HepG2 (cell line): ENCODE measurements around the gene SMAP2. TPM values are rescaled to one million over a fixed set of nuclear protein-coding genes. Genes with fewer than 3 reads are reported as not detected.
A peak's percentile ranks its signal among the peaks of the same experiment; 100 is the strongest.

ENCODE experiments used
- ATAC-seq: fragments of 200-7000 bp; cut with Tn5 transposase; 3 replicates; pipeline ENCODE4 v1.9.1; 2020; ENCODE audit warnings: mild to moderate bottlenecking, moderate library complexity
- BruUV-seq: library from RNA; stranded (reverse); fragments of 400-500 nt; replicated peaks from 2 replicates; lab custom pipeline; 2021; lab: Mats Ljungman, UMichigan
- CTCF ChIA-PET: fragments of 300-600 bp; formaldehyde crosslinking; extraction: SDS; loops from one replicate; lab custom pipeline; 2021; ENCODE audit warnings: low total read pairs, inconsistent platforms, low intra/inter-chr PET ratio; lab: Yijun Ruan, JAX
- POLR2A ChIA-PET: fragments of 350-600 bp; sonication (Branson Sonifier 250); formaldehyde crosslinking; loops from one replicate; lab custom pipeline; 2020; ENCODE audit warnings: antibody characterized with exemption, inconsistent platforms; lab: Yijun Ruan, JAX
- DNase-seq: peaks from one replicate; pipeline ENCODE4 v3.0.0-alpha.2; 2015; ENCODE audit warnings: low spot score
- FAIRE-seq: peaks from 3 replicates; lab custom pipeline; 2011; peaks lifted over from hg19 to GRCh38; lab: Jason Lieb, UNC
- H2AFZ ChIP-seq: one replicate; pipeline ENCODE4 v1.6.1; 2011; ENCODE audit warnings: low read length, inconsistent platforms
- H3K27ac ChIP-seq: fragments of 300-600 bp; 3 replicates; pipeline ENCODE4 v1.8.0; 2011; ENCODE audit warnings: mixed run types, mild to moderate bottlenecking, mixed read lengths, low read length, inconsistent platforms; ENCODE audit not compliant: insufficient read depth; ENCODE audit errors: extremely low read length
- H3K27me3 ChIP-seq, 2 experiments: fragments of 200-600 bp in 1 of 2; 2 replicates in 1 of 2; 3 replicates in 1 of 2; pipeline versions ENCODE4 v1.6.0 to v1.8.0; 2011; ENCODE audit warnings: low read length in 2 of 2, mild to moderate bottlenecking in 2 of 2, moderate library complexity in 2 of 2, inconsistent platforms in 1 of 2; ENCODE audit not compliant: insufficient read depth in 2 of 2, control insufficient read depth in 1 of 2
- H3K36me3 ChIP-seq, 2 experiments: fragments of 200-600 bp in 1 of 2; replicated peaks in 1 of 2; 2 replicates in 1 of 2; 3 replicates in 1 of 2; pipeline versions ENCODE4 v1.5.1 to v1.8.0; 2011; ENCODE audit warnings: low read length in 2 of 2, inconsistent platforms in 1 of 2; ENCODE audit not compliant: insufficient read depth in 2 of 2, control insufficient read depth in 1 of 2
- H3K4me1 ChIP-seq: 2 replicates; pipeline ENCODE4 v1.5.1; 2012; ENCODE audit warnings: low read length, inconsistent platforms; ENCODE audit not compliant: insufficient read depth
- H3K4me2 ChIP-seq: 2 replicates; pipeline ENCODE4 v1.6.0; 2011; ENCODE audit warnings: low read depth, low read length, inconsistent platforms
- H3K4me3 ChIP-seq, 3 experiments: fragments of 200-600 bp in 1 of 3; sonication (generic), shearing (Covaris generic) in 1 of 3; replicated peaks in 1 of 3; 2 replicates each; pipeline ENCODE4 v1.5.1; 2011 to 2016; ENCODE audit warnings: low read length in 3 of 3, inconsistent platforms in 2 of 3, low read depth in 2 of 3, mild to moderate bottlenecking in 2 of 3, control low read depth in 1 of 3, mixed read lengths in 1 of 3; ENCODE audit not compliant: insufficient read depth in 1 of 3
- H3K79me2 ChIP-seq: one replicate; pipeline ENCODE4 v1.6.1; 2011; ENCODE audit warnings: low read length, inconsistent platforms; ENCODE audit not compliant: insufficient read depth
- H3K9ac ChIP-seq: 2 replicates; pipeline ENCODE4 v1.6.0; 2011; ENCODE audit warnings: mild to moderate bottlenecking, low read depth, low read length, inconsistent platforms; ENCODE audit not compliant: insufficient read depth
- H3K9me3 ChIP-seq: 2 replicates; pipeline ENCODE4 v1.5.1; 2012; ENCODE audit warnings: mild to moderate bottlenecking, low read length
- H4K20me1 ChIP-seq: 2 replicates; pipeline ENCODE4 v1.6.0; 2011; ENCODE audit warnings: inconsistent platforms, mild to moderate bottlenecking, low read length, moderate library complexity; ENCODE audit not compliant: insufficient read depth
- SIN3B ChIP-seq: fragments of 150-350 bp; IDR thresholded peaks from 2 replicates; pipeline ENCODE4 v1.6.1; 2014; ENCODE audit warnings: low read length
- SMC3 ChIP-seq: IDR thresholded peaks from 2 replicates; pipeline ENCODE4 v1.6.1; 2011; ENCODE audit warnings: low read length, improper control_type of control experiment
- STAG1 ChIP-seq: sonication (generic); formaldehyde crosslinking; IDR thresholded peaks from 2 replicates; pipeline ENCODE4 v1.4.0; 2020; ENCODE audit warnings: missing genetic modification reagents
- TFAP4 ChIP-seq: sonication (generic); IDR thresholded peaks from 2 replicates; pipeline ENCODE4 v1.6.1; 2016; ENCODE audit warnings: low read depth, borderline replicate concordance
- ZNF282 ChIP-seq: fragments of 450-650 bp; IDR thresholded peaks from 2 replicates; pipeline ENCODE4 v1.6.1; 2018; ENCODE audit not compliant: partially characterized antibody
- ZNF629 ChIP-seq: sonication (generic); formaldehyde crosslinking; conservative IDR thresholded peaks from 2 replicates; pipeline ENCODE4 v1.5.0; 2020; ENCODE audit warnings: missing genetic modification reagents
- WGBS: methylation state at CpG from one replicate; pipeline ENCODE4 v1.1.6; 2017; ENCODE audit warnings: low lambda C conversion rate; 5-methylcytosine and 5-hydroxymethylcytosine counted together
- in situ Hi-C: cut with HindIII; loops from 2 replicates; pipeline ENCODE4 v1.10.0; 2017; ENCODE audit warnings: low pct_unique_long_range_greater_than_20kb; ENCODE audit not compliant: extremely low pct_ligation_motif_present
- intact Hi-C: fragments of 100-400 bp; cut with micrococcal nuclease; formaldehyde crosslinking; loops from one replicate; pipeline ENCODE4 v1.10.0; 2022; ENCODE audit not compliant: unreplicated experiment
- polyA plus RNA-seq, 8 experiments: library from polyadenylated mRNA; depleted of rRNA in 3 of 8; stranded (reverse) in 7 of 8; unstranded in 1 of 8; fragments of >200 nt; fragmentation: Illumina TruSeq in 4 of 8; extraction: Trizol in 4 of 8; gene quantifications; 2 replicates each; pipeline versions ENCODE4 v1.2.1 to v1.2.3, GENCODE V29; 2011 to 2016; ENCODE audit warnings: low read depth in 4 of 8, missing spikeins in 1 of 8, mixed read lengths in 1 of 8; ENCODE audit not compliant: insufficient read depth in 1 of 8
- total RNA-seq, 5 experiments: library from RNA; depleted of rRNA; stranded (reverse); fragments of >200 nt; fragmentation: Illumina TruSeq; extraction: Trizol; gene quantifications; 2 replicates each; pipeline ENCODE4 v1.2.3, GENCODE V29; 2016; ENCODE audit warnings: low read depth in 1 of 5

SMAP2 gene
- total and polyA plus RNA-seq, 2 of the 13 experiments (the other 11 are each of a cell fraction or from before 2014, with no cell fraction given): 19.0 to 22.3 TPM

- H3K9ac ChIP-seq: no peak overlapping the region
- no peak for FAIRE-seq
- H3K4me2 ChIP-seq: no peak overlapping the region; the same call in 1 of the 2 replicates
- H3K27ac ChIP-seq: no peak overlapping the region
- H3K4me1 ChIP-seq: peaks cover 23% of the 10 kb centered on the region
- WGBS: 5% methylated on average over 2 of the region's 2 CpGs
- ChIA-PET POLR2A (interaction anchor here (0.9 to 1.8 kb wide), 2 partner anchors 10 to 26 kb away, joined by 3 to 8 read pairs; partner anchors contain the start of gene SMAP2), CTCF (no interaction called here)
- H2AFZ ChIP-seq: no peak overlapping the region
- intact Hi-C loops: no loop called here
- H3K36me3 ChIP-seq: no peaks in the 10 kb centered on the region
- TF ChIP-seq SIN3B: no peak
- peak; percentile 37; the same call in 1 of the 2 replicates for TF ChIP-seq TFAP4
- TF ChIP-seq SMC3: peak; percentile 9; the same call in 1 of the 2 replicates
- 0 out of 2 replicates have a peak, but pooled peaks have one; percentile 4 for TF ChIP-seq STAG1
- peak; percentile 83 for ATAC-seq
- peaks cover 0 to 5% of the 10 kb centered on the region in 2 experiments; a peak in 2 of 5 replicates for H3K27me3 ChIP-seq
- H3K9me3 ChIP-seq: no peaks in the 10 kb centered on the region
- no peaks in the 10 kb centered on the region for H4K20me1 ChIP-seq
- H3K4me3 ChIP-seq: no peak overlapping the region
- DNase-seq: no peak
- H3K79me2 ChIP-seq: no peaks in the 10 kb centered on the region
- no TSS peak for BruUV-seq
- in situ Hi-C loops: no loop called here
These were observed 9.8 kb upstream of the SMAP2 start for GRCh38 chr1:40363721-40364120.

GRCh38 chr1:40371707-40372258 is 1.7 kb upstream of the SMAP2 start:
- Histone ChIP-seq H2AFZ (no peak overlapping the region), H3K36me3 (no peaks in the 10 kb centered on the region), H3K9me3 (no peaks in the 10 kb centered on the region), H3K4me3 (no peak overlapping the region), H3K4me1 (peaks cover 27% of the 10 kb centered on the region), H3K27me3 (no peaks in the 10 kb centered on the region; a peak in 1 of 5 replicates), H3K27ac (no peak overlapping the region), H3K79me2 (peaks cover 23% of the 10 kb centered on the region), H3K4me2 (no peak overlapping the region), H4K20me1 (no peaks in the 10 kb centered on the region), H3K9ac (no peak overlapping the region)
- in situ Hi-C loops (no loop called here), intact Hi-C loops (no loop called here)
- ChIA-PET POLR2A (no interaction called here), CTCF (no interaction called here)
- DNase-seq (no peak), ATAC-seq (no peak), FAIRE-seq (no peak)
- TF ChIP-seq ZNF282 (no peak), ZNF629 (CRISPR knock-in tag) (peak; percentile 68)
- WGBS: 38% methylated on average over 4 of the region's 4 CpGs
- no TSS peak for BruUV-seq
